Activated T-cell treated with anti-CD3 and anti-CD28 coated beads, Interleukin-2, amount 50 U/mL, for 72 hours (primary cell): Measurements from ENCODE around the gene CKLF. TPM values are rescaled to one million over a fixed set of nuclear protein-coding genes. Genes with fewer than 3 reads are reported as not detected.
"Not testable (repeated sequence)": the region's sequence is repeated elsewhere in the genome, so short reads cannot be mapped to it uniquely, and the experiment has no call there.

Experiments
- ATAC-seq, 2 donors: fragments of 150-1000 bp; cut with Tn5 transposase; replicated peaks in 1 of 2; 2 replicates each; pipeline ENCODE4 v1.10.0; 2021; ENCODE audit warnings: moderate library complexity in 2 of 2, mild to moderate bottlenecking in 1 of 2
- DNase-seq, 2 donors: peaks; one replicate each; pipeline ENCODE4 v3.0.0; 2021 to 2022; ENCODE audit warnings: mixed read lengths in 1 of 2
- H3K27ac Mint-ChIP-seq: one replicate; pipeline ENCODE4 v1.8.0; 2022; ENCODE audit warnings: mild to moderate bottlenecking, moderate library complexity, mixed read lengths
- H3K27me3 Mint-ChIP-seq: one replicate; pipeline ENCODE4 v1.8.0; 2022; ENCODE audit warnings: low read depth, mixed read lengths
- H3K36me3 Mint-ChIP-seq, 2 donors: one replicate each; pipeline ENCODE4 v1.8.0; 2022; ENCODE audit warnings: mixed read lengths in 2 of 2, mild to moderate bottlenecking in 1 of 2; ENCODE audit not compliant: insufficient read depth in 2 of 2
- H3K4me1 Mint-ChIP-seq: one replicate; pipeline ENCODE4 v1.8.0; 2022; ENCODE audit warnings: low read depth, mixed read lengths
- H3K4me3 Mint-ChIP-seq, 2 donors: one replicate each; pipeline ENCODE4 v1.8.0; 2022; ENCODE audit warnings: mild to moderate bottlenecking in 2 of 2, mixed read lengths in 2 of 2, moderate library complexity in 2 of 2
- H3K9me3 Mint-ChIP-seq, 2 donors: one replicate each; pipeline ENCODE4 v1.8.0; 2022; ENCODE audit warnings: mixed read lengths in 2 of 2
- total RNA-seq, 2 donors: library from RNA; stranded (reverse); gene quantifications; one replicate each; pipeline ENCODE4 v1.2.3, GENCODE V29; 2022

The CKLF gene
- total RNA-seq, 2 donors from 2014 or later, result 163 to 172 TPM

- Mint-ChIP-seq H3K27ac (no peak overlapping the region), H3K9me3 (no peaks in the 10 kb centered on the region), H3K36me3 (no peaks in the 10 kb centered on the region), H3K4me1 (peaks cover 66% of the 10 kb centered on the region), H3K4me3 (peak overlapping the region; percentile 82 to 85), H3K27me3 (no peaks in the 10 kb centered on the region)
- ATAC-seq (peak; percentile 49 to 55), DNase-seq (peak in 1 of 2 donors; percentile 27)
Measured at GRCh38 chr16:66590322-66590721, 37.9 kb downstream of the CKLF start.

- Mint-ChIP-seq H3K4me1 (peaks cover 69% of the 10 kb centered on the region), H3K4me3 (peak overlapping the region; percentile 82 to 85), H3K27me3 (no peaks in the 10 kb centered on the region), H3K9me3 (no peaks in the 10 kb centered on the region), H3K27ac (no peak overlapping the region), H3K36me3 (no peaks in the 10 kb centered on the region)
- DNase-seq (no peak), ATAC-seq (no peak)
Measured at GRCh38 chr16:66591018-66591417, 38.6 kb downstream of the CKLF start.

- ATAC-seq (no peak), DNase-seq (no peak)
- Mint-ChIP-seq H3K4me3 (no peak overlapping the region), H3K36me3 (no peaks in the 10 kb centered on the region), H3K27ac (peak overlapping the region; percentile 63), H3K27me3 (no peaks in the 10 kb centered on the region), H3K4me1 (peaks cover 70% of the 10 kb centered on the region), H3K9me3 (no peaks in the 10 kb centered on the region)
Measured at GRCh38 chr16:66592241-66592640, 39.9 kb downstream of the CKLF start.

GRCh38 chr16:66592814-66593213 lies 40.4 kb downstream of the CKLF start:
- H3K27ac Mint-ChIP-seq, result no peak overlapping the region
- DNase-seq, result no peak
- H3K9me3 Mint-ChIP-seq, result no peaks in the 10 kb centered on the region
- no peak for ATAC-seq
- no peaks in the 10 kb centered on the region for H3K27me3 Mint-ChIP-seq
- H3K36me3 Mint-ChIP-seq, result no peaks in the 10 kb centered on the region
- H3K4me1 Mint-ChIP-seq, result peaks cover 69% of the 10 kb centered on the region
- H3K4me3 Mint-ChIP-seq, result no peak overlapping the region

GRCh38 chr16:66594739-66595138 lies 42.4 kb downstream of the CKLF start:
- no peaks in the 10 kb centered on the region for H3K27me3 Mint-ChIP-seq
- H3K9me3 Mint-ChIP-seq, result no peaks in the 10 kb centered on the region
- no peak overlapping the region for H3K4me3 Mint-ChIP-seq
- DNase-seq (no peak), ATAC-seq (no peak)
- peaks cover 66% of the 10 kb centered on the region for H3K4me1 Mint-ChIP-seq
- no peaks in the 10 kb centered on the region for H3K36me3 Mint-ChIP-seq
- H3K27ac Mint-ChIP-seq, result no peak overlapping the region

- H3K27me3 Mint-ChIP-seq, H3K4me3 Mint-ChIP-seq, DNase-seq, H3K9me3 Mint-ChIP-seq, H3K36me3 Mint-ChIP-seq, ATAC-seq: not testable (repeated sequence)
- H3K27ac Mint-ChIP-seq, result peak overlapping the region; percentile 15
- H3K4me1 Mint-ChIP-seq, result peaks cover 65% of the 10 kb centered on the region
Measured at GRCh38 chr16:66596559-66596958, 44.2 kb downstream of the CKLF start.

- ATAC-seq (peak; percentile 66 to 73), DNase-seq (no peak)
- peak overlapping the region; percentile 30 for H3K27ac Mint-ChIP-seq
- H3K4me3 Mint-ChIP-seq, result peak overlapping the region; percentile 40 to 71
- H3K27me3 Mint-ChIP-seq, result no peaks in the 10 kb centered on the region
- peaks cover 3 to 8% of the 10 kb centered on the region in 2 donors for H3K36me3 Mint-ChIP-seq
- H3K4me1 Mint-ChIP-seq, result peaks cover 61% of the 10 kb centered on the region
- peaks cover 2 to 6% of the 10 kb centered on the region in 2 donors for H3K9me3 Mint-ChIP-seq
Measured at GRCh38 chr16:66596986-66597848, 44.8 kb downstream of the CKLF start.

GRCh38 chr16:66598111-66598510 lies 45.7 kb downstream of the CKLF start:
- H3K36me3 Mint-ChIP-seq, result peaks cover 3 to 8% of the 10 kb centered on the region in 2 donors
- H3K27me3 Mint-ChIP-seq, result no peaks in the 10 kb centered on the region
- H3K9me3 Mint-ChIP-seq, result peaks cover 2 to 6% of the 10 kb centered on the region in 2 donors
- H3K4me1 Mint-ChIP-seq, result peaks cover 63% of the 10 kb centered on the region
- H3K27ac Mint-ChIP-seq, result peak overlapping the region; percentile 45
- peak in 1 of 2 donors; percentile 27 for DNase-seq
- peak overlapping the region in 1 of 2 donors; percentile 44 for H3K4me3 Mint-ChIP-seq
- ATAC-seq, result peak; percentile 60 to 73

- Mint-ChIP-seq H3K27me3 (no peaks in the 10 kb centered on the region), H3K36me3 (peaks cover 5 to 11% of the 10 kb centered on the region in 2 donors), H3K27ac (peak overlapping the region; percentile 35), H3K4me1 (peaks cover 59% of the 10 kb centered on the region), H3K9me3 (peaks cover 2 to 6% of the 10 kb centered on the region in 2 donors), H3K4me3 (peak overlapping the region; percentile 18 to 39)
- no peak for DNase-seq
- no peak for ATAC-seq
Measured at GRCh38 chr16:66599726-66600125, 47.4 kb downstream of the CKLF start.

GRCh38 chr16:66600477-66600876 lies 48.1 kb downstream of the CKLF start:
- Mint-ChIP-seq H3K36me3 (peaks cover 5 to 11% of the 10 kb centered on the region in 2 donors), H3K27ac (peak overlapping the region; percentile 12), H3K4me3 (no peak overlapping the region), H3K9me3 (peaks cover 2 to 6% of the 10 kb centered on the region in 2 donors), H3K27me3 (no peaks in the 10 kb centered on the region), H3K4me1 (peaks cover 56% of the 10 kb centered on the region)
- ATAC-seq (no peak), DNase-seq (no peak)

GRCh38 chr16:66601471-66601870 lies 49.1 kb downstream of the CKLF start:
- DNase-seq (no peak), ATAC-seq (no peak)
- Mint-ChIP-seq H3K27me3 (no peaks in the 10 kb centered on the region), H3K9me3 (peaks cover 2 to 6% of the 10 kb centered on the region in 2 donors), H3K27ac (no peak overlapping the region), H3K4me1 (peaks cover 58% of the 10 kb centered on the region), H3K4me3 (no peak overlapping the region), H3K36me3 (peaks cover 5 to 11% of the 10 kb centered on the region in 2 donors)

GRCh38 chr16:66603537-66604375 lies 51.4 kb downstream of the CKLF start:
- Mint-ChIP-seq H3K27ac (peak overlapping the region; percentile 64), H3K4me1 (peaks cover 64% of the 10 kb centered on the region), H3K27me3 (no peaks in the 10 kb centered on the region), H3K9me3 (peaks cover 2 to 6% of the 10 kb centered on the region in 2 donors), H3K4me3 (peak overlapping the region; percentile 71 to 95), H3K36me3 (peaks cover 5 to 12% of the 10 kb centered on the region in 2 donors)
- peak; percentile 71 to 72 for DNase-seq
- ATAC-seq, result peak; percentile 64 to 67
